ENCODE results near the gene ADARB2. TPM values are rescaled to one million over a fixed set of nuclear protein-coding genes. Genes with fewer than 3 reads are reported as not detected.

The ADARB2 gene
- total RNA-seq, 1 donor from 2014 or later = not detected

DNA sequence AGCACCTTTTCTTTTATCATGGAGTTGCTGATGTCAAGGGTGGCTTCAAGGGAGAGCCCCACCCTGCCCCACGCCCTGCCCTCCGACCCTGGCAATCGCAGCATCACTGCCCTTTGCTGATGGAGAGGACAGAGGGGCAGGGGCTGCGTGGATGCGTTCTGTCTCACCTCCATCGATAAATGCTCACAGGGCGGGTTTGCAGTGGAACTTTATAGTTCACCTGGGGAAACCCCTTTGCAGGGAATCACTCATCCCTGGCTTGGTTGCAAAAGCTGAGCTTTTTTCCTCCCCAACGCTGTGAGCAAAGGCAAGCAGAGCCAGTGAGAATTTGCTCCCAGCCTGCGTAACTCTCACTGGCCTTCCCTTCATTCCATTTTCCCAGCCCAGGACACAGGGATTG is 504.3 kb downstream of the ADARB2 start:
- intact Hi-C loops (cut with DNase I) = no loop called here
- Histone ChIP-seq H3K27ac (no peak overlapping the region), H3K9me3 (no peaks in the 10 kb centered on the region)

GRCh38 chr10:1232164-1232911 is 505.0 kb downstream of the ADARB2 start:
- Histone ChIP-seq H3K27ac (no peak overlapping the region), H3K36me3 (no peaks in the 10 kb centered on the region), H3K4me1 (no peaks in the 10 kb centered on the region), H3K27me3 (no peaks in the 10 kb centered on the region), H3K4me3 (no peak overlapping the region), H3K9me3 (no peaks in the 10 kb centered on the region)
- no peak for DNase-seq (ENCODE audit: low spot score in 2 of 2)
- TF ChIP-seq CTCF (IDR thresholded peaks at IDR 0.05) = no peak
- intact Hi-C loops (cut with DNase I) = no loop called here

More for the DNA sequence above, 504.3 kb downstream of the ADARB2 start:
- TF ChIP-seq CTCF (IDR thresholded peaks at IDR 0.05) = no peak
- H3K4me1 ChIP-seq = no peaks in the 10 kb centered on the region
- no peaks in the 10 kb centered on the region for H3K36me3 ChIP-seq
- no peak for DNase-seq (ENCODE audit: low spot score in 2 of 2)
- H3K27me3 ChIP-seq = no peaks in the 10 kb centered on the region
- no peak overlapping the region for H3K4me3 ChIP-seq

GRCh38 chr10:1230592-1231275 is 506.6 kb downstream of the ADARB2 start:
- TF ChIP-seq CTCF (IDR thresholded peaks at IDR 0.05) = no peak
- no peak for DNase-seq (ENCODE audit: low spot score in 2 of 2)
- intact Hi-C loops (cut with DNase I) = no loop called here

GRCh38 chr10:1230138-1230537 is 507.2 kb downstream of the ADARB2 start:
- no peak for DNase-seq (ENCODE audit: low spot score in 2 of 2)
- no peak for TF ChIP-seq CTCF (IDR thresholded peaks at IDR 0.05)

More at GRCh38 chr10:1230592-1231275, 506.6 kb downstream of the ADARB2 start:
- Histone ChIP-seq H3K27ac (no peak overlapping the region), H3K36me3 (no peaks in the 10 kb centered on the region), H3K4me3 (no peak overlapping the region), H3K27me3 (no peaks in the 10 kb centered on the region), H3K4me1 (no peaks in the 10 kb centered on the region), H3K9me3 (no peaks in the 10 kb centered on the region)

DNA sequence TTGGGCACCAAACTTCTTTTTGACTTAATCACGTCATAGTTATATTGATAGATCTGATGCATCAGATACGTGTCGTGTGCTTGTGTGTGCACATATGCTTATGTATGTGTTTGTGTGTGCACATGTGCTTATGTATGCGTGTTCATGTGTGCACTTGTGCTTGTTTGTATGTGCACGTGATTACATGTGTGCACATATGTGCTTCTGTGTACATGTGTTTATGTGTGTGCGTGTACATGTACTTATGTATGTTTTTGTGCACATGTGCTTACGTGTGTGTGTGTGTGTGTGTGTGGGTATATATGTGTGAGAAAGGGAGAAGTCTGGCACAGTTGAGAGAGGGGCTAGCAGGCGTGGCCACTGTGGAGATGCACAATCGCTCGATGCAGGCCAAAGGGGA is 507.8 kb downstream of the ADARB2 start:
- H3K27me3 ChIP-seq = no peaks in the 10 kb centered on the region
- no peak for TF ChIP-seq CTCF (IDR thresholded peaks at IDR 0.05)
- DNase-seq (ENCODE audit: low spot score in 2 of 2) = no peak
- H3K4me3 ChIP-seq = no peak overlapping the region
- intact Hi-C loops (cut with DNase I) = no loop called here
- no peaks in the 10 kb centered on the region for H3K36me3 ChIP-seq
- no peaks in the 10 kb centered on the region for H3K4me1 ChIP-seq
- no peaks in the 10 kb centered on the region for H3K9me3 ChIP-seq
- H3K27ac ChIP-seq = no peak overlapping the region

More at GRCh38 chr10:1230138-1230537, 507.2 kb downstream of the ADARB2 start:
- no peaks in the 10 kb centered on the region for H3K9me3 ChIP-seq
- no peaks in the 10 kb centered on the region for H3K27me3 ChIP-seq
- no peak overlapping the region for H3K4me3 ChIP-seq
- no peak overlapping the region for H3K27ac ChIP-seq
- H3K4me1 ChIP-seq = no peaks in the 10 kb centered on the region
- intact Hi-C loops (cut with DNase I) = no loop called here
- no peaks in the 10 kb centered on the region for H3K36me3 ChIP-seq

All from ascending aorta (tissue), 2 donors.